GM19025 (cell line): Measurements from ENCODE around the gene DNAAF5.
"Not testable (repeated sequence)": the region's sequence is repeated elsewhere in the genome, so short reads cannot be mapped to it uniquely, and the experiment has no call there.

Source experiments
- ATAC-seq: cut with Tn5 transposase; IDR thresholded peaks from one replicate; pipeline ENCODE4 v1.9.1; 2021; ENCODE audit warnings: mild to moderate bottlenecking, low read depth, moderate library complexity; ENCODE audit not compliant: unreplicated experiment

DNAAF5 gene

DNA sequence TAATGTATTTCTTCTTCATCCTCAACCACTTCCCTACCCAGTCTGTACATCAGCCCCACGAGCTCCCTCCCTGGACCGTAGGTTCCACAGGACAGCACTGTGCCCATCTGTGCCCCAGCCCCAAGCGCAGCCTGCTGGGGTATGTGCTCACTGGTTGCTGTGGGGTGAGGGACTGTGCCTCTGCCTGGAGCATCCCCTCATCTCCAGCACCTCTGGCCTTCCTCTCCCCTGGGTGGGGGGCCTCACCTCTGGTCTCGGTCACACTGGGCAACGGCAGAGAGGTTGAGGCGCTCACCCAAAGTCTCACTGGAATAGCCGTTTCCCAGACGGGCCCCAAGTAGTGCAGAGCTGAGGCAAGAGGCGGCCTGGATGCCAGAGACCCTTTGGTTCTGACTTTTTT lies 2.1 kb downstream of the DNAAF5 start:
- no peak for ATAC-seq

GRCh38 chr7:729140-730000 lies 2.9 kb downstream of the DNAAF5 start:
- ATAC-seq = no peak

DNA sequence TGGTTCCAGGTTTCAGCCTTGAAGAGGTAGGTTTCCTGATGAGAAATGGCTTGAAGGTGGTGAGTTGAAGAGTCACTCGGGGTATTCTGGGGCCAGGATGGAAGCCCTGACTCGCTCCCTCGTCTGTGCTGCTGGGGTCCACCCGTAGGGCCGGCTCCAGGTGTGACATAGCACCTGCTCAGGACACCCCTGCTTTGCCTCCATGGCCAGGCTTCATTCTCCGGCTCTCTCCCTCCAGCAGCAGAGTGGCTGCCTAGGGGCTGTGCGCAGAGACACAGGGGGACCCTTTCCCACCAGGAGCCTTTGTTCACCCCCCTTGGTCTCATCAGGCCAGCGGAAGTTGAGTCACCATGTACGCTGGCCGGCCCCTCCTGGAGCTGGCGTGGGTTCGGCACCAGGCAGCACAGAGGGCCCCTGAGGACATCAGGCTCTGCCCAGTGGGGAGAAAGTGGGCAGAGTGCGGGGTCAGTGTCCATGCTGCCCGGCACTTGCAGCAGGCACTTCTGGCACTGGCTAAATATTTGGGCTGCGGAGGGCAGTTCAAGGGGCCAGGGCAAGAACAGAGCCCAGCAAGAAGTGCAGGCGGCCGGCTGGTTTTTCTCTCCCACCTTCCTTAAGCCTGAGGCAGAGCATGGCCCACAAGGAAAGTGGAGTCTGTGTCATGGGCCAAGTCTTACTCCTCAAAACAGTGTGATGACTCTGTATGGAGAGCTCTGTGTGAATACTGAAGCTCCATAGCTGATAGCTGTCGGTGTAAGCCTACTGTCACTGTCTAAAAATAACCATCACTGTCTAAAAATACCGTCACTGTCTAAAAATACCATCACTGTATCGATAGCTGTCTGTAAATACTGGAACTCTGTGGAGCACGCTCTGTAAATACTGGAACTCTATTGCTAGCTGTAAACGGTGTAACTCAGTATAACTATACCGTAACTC lies 4.3 kb downstream of the DNAAF5 start:
- no peak for ATAC-seq

GRCh38 chr7:731440-732085 lies 5.1 kb downstream of the DNAAF5 start:
- ATAC-seq = no peak

DNA sequence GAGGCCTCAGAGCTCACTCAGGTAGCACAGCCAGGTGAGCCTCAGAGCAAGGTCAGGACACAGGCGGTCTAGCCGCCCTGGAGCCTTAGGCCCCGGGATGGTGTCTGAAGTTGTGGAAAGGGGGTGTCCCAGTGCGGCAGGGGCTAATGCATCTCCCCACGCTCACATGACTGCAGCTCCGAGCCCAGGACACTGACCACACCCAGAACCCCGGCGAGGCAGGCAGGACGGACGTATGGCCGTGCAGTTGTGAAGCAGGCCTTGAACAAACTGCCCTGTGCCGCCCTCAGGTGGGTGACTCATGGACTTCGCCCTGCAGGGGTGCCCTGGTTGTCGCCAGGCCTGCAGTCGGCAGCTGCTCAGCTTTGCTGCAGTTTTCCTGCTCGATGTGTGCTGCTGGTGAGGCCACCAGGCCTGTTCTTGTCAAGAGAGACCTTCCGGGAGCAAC lies 5.6 kb downstream of the DNAAF5 start:
- ATAC-seq = no peak

- no peak for ATAC-seq
Observed at GRCh38 chr7:732556-732955, 6.1 kb downstream of the DNAAF5 start.

GRCh38 chr7:734214-734613 lies 7.7 kb downstream of the DNAAF5 start:
- ATAC-seq = no peak

- no peak for ATAC-seq
Observed at GRCh38 chr7:734808-735207, 8.3 kb downstream of the DNAAF5 start.

- no peak for ATAC-seq
Observed at GRCh38 chr7:738241-738640, 11.7 kb downstream of the DNAAF5 start.

- ATAC-seq = no peak
Observed at GRCh38 chr7:738723-739454, 12.4 kb downstream of the DNAAF5 start.

DNA sequence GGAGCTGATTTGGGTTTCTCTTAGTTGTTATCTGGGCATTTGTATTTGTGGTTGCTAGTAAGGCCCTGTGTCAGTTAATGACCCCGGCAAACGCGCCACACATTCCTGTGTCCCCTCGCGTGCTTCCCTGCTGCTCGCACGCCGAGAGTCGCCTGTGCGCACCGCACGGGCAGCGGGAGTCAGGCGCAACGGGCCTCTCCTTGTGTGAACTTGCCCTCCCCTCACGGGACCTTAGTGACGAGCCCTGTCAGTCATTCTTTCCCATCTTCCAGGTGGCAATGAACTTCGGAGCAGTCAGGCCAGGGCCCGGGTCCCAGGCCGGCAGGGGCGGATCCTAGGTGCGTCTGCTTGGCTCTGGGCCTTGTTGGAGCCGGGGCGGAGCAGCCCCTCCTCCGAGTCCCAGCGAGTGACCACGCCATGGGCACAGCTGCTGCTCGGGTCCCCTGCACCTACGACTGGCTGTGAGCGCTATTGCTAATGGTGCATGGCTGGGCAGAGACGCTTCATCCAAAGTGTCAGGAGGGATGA lies 13.0 kb downstream of the DNAAF5 start:
- no peak for ATAC-seq

DNA sequence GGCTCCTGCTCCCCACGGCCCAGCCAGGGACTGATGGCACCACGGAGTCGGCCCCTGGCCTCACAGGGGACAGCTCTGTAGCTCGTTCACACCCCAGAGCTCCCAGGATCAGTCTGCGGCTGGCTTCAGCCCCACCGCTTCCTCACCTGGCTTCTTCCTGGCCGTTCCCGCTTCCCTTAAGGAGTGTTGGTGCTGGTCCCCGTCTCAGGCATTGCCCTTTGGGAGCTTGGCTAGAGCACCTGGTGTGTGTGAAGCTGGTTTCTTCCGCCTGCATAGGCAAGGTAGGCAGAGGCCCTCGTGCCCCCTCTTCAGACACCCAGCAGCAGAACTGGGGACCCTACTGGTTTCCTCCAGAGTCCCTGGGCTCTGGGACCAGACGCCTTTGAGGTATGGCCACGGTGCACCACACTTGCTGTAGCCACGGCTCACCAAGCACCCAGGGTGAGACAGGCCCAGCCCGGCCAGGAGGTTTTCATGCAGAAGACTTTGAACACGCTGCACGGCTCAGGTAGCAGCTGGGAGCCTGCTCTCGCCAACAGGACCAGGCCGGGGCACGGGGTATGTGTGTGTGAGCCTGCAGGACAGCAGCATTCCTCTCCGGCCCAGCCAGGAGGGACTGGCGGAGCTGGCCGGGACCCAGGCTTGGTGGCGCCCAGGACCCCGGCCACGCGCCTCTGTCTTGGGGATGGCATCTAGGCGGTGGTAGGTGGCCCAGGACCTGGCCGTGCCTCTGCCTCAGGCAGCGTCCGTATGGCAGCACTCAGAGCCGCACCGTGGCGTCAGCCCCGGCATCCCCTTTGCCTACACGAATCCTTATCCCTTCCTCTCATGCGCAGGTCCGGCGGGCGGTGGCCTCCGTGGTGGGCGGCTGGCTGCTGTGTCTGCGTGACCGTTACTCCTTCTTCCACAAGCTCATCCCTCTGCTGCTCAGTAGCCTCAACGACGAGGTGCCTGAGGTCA lies 13.8 kb downstream of the DNAAF5 start:
- no peak for ATAC-seq

GRCh38 chr7:741191-741671 lies 14.7 kb downstream of the DNAAF5 start:
- ATAC-seq = no peak

GRCh38 chr7:741850-742249 lies 15.4 kb downstream of the DNAAF5 start:
- no peak for ATAC-seq

DNA sequence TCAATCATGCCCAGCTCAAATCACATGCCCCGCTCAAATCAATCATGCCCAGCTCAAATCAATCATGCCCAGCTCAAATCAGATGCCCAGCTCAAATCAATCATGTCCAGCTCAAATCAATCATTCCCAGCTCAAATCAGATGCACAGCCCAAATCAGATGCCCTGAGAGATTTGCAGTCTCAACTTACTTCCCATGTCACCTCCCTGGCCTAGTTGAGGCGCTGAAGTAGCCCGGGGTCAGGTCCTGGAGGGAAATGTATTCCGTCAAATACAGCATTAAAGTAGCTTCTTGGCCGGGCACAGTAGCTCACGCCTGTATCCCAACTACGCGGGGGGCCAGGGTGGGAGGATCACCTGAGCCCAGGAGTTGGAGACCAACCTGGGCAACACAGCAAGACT lies 16.3 kb downstream of the DNAAF5 start:
- ATAC-seq = no peak

DNA sequence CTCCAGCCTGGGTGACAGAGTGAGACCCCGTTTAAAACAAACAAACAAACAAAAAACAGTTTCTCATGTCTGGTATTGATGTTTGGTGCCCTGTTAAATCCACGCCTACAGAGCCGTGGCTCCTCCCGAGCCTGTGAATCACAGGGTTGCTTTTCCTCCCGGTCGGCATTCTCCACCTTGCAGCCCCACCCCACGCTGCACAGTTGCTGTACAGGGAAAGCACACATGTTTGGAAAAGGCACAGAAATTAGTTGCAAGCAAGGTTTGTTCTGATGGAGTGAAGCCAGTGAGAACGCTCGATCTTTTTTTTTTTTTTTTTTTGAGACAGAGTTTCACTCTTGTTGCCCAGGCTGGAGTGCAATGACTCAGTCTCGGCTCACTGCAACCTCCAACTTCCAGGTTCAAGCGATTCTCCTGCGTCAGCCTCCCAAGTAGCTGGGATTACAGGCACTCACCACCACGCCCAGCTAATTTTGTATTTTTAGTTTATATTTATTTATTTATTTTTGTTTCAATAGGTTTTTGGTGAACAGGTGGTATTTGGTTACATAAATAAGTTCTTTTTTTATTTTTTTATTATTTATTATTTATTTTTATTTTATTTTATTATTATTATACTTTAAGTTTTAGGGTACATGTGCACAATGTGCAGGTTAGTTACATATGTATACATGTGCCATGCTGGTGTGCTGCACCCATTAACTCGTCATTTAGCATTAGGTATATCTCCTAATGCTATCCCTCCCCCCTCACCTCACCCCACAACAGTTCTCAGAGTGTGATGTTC lies 17.0 kb downstream of the DNAAF5 start:
- not testable (repeated sequence) for ATAC-seq

- ATAC-seq = not testable (repeated sequence)
Observed at GRCh38 chr7:744128-744520, 17.6 kb downstream of the DNAAF5 start.

DNA sequence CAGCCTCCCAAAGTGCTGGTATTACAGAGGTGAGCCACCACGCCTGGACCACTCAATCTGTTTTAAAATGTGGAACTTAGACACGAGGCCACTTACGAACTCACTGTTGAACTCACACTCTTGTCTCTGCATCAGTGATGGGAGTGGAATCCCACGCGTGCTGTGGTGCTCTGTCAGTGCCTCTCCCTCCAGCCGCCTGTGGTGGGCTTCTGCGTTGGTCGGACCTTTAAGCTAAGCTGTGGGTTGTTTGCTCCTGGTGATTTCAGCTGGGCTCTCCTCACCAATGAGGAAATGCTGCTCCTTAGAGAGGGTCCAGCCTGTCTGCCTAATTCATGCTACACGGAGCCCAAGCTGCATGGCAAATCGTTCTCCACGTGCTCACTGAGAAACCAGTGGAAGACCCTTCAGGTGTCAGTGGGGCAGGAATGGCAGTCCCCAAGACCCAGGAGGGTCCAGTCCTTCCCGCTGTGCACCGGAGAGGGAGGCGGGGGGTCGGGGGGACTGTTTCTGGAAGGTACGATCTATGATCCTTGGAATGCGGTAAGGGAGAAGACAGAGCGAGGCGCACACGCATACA lies 18.4 kb downstream of the DNAAF5 start:
- ATAC-seq = no peak
